Kidney epithelial cell (primary cell): ENCODE data around the gene ENDOV. TPM values are rescaled to one million over a fixed set of nuclear protein-coding genes. Genes with fewer than 3 reads are reported as not detected.

Experiments used
- DNase-seq: peaks from one replicate; pipeline ENCODE4 v3.0.0-alpha.2; 2010; ENCODE audit warnings: low read depth
- H3K27me3 ChIP-seq: 2 replicates; pipeline ENCODE4 v1.6.0; 2011; ENCODE audit warnings: low read length; ENCODE audit not compliant: control insufficient read depth, insufficient read depth
- H3K36me3 ChIP-seq: 2 replicates; pipeline ENCODE4 v1.5.1; 2011; ENCODE audit warnings: low read length; ENCODE audit not compliant: control insufficient read depth, insufficient read depth
- H3K4me3 ChIP-seq: 2 replicates; pipeline ENCODE4 v1.5.1; 2011; ENCODE audit warnings: low read depth, mild to moderate bottlenecking, control low read depth, low read length
- total RNA-seq: library from RNA; depleted of rRNA; stranded (reverse); fragments of >200 nt; gene quantifications from 2 replicates; pipeline ENCODE4 v1.2.3, GENCODE V29; 2015
- TF ChIP-seq, protein P1 (sequence below): IDR thresholded peaks from 2 replicates; pipeline ENCODE4 v1.5.1; 2011; ENCODE audit warnings: mild to moderate bottlenecking, moderate library complexity, low read length, control low read depth, inconsistent platforms; ENCODE audit not compliant: insufficient read depth, poor library complexity, severe bottlenecking

The ENDOV gene
- total RNA-seq, 1 donor from 2014 or later, result 14.6 TPM

DNA sequence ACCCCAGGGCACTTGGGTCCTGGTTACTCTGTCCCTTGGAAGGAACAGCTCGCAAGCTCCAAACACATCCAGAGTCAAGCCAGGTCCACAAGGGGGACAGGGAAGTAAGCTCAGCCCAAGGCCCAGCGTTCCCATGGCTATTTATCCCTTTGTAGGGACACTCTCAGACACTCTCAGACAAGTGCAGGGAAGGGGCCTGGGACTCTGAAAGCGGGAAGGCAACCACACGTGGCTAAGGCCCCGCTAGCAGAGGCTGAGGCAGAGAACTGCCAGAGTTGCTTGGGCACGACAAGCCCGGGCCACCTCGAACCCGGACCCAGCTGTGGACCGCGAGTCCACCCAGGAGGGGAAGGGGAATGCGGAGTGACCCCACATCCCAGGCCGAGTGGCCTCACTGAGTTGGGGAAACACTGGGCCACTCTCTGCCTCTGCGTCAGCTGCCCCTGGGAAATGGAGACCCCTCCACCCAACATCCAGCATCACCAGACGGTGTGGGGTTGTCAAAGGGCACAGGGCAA is 51.3 kb downstream of the ENDOV start:
- TF ChIP-seq, protein P1, sequence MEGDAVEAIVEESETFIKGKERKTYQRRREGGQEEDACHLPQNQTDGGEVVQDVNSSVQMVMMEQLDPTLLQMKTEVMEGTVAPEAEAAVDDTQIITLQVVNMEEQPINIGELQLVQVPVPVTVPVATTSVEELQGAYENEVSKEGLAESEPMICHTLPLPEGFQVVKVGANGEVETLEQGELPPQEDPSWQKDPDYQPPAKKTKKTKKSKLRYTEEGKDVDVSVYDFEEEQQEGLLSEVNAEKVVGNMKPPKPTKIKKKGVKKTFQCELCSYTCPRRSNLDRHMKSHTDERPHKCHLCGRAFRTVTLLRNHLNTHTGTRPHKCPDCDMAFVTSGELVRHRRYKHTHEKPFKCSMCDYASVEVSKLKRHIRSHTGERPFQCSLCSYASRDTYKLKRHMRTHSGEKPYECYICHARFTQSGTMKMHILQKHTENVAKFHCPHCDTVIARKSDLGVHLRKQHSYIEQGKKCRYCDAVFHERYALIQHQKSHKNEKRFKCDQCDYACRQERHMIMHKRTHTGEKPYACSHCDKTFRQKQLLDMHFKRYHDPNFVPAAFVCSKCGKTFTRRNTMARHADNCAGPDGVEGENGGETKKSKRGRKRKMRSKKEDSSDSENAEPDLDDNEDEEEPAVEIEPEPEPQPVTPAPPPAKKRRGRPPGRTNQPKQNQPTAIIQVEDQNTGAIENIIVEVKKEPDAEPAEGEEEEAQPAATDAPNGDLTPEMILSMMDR, result no peak

DNA sequence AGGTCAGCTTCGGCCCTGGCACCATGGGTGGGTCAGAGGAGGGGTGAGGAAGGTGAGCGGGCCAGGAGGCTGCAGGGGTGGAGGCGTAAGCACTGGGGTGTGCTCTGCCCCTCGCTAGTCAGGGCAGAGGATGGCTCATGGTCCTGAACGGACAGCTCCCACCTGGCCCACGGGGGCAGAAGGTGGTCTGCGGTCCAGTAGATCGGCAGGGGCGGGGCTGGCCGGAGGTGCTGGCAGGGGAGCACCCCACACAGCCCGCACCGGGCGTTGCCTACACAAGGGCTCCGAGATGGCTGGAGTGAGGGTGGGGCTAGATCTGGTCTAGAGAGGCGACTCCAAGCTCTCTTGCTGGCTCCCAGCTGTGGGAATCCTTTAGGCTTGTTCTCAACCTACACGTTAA is 53.3 kb downstream of the ENDOV start:
- DNase-seq, result no peak
- TF ChIP-seq, protein P1, result no peak
- peaks cover 80% of the 10 kb centered on the region for H3K27me3 ChIP-seq
- no peaks in the 10 kb centered on the region for H3K36me3 ChIP-seq
- no peak overlapping the region for H3K4me3 ChIP-seq

More for the DNA sequence above, 51.3 kb downstream of the ENDOV start:
- H3K4me3 ChIP-seq, result no peak overlapping the region
- H3K36me3 ChIP-seq, result no peaks in the 10 kb centered on the region
- peaks cover 72% of the 10 kb centered on the region for H3K27me3 ChIP-seq
- no peak for DNase-seq

DNA sequence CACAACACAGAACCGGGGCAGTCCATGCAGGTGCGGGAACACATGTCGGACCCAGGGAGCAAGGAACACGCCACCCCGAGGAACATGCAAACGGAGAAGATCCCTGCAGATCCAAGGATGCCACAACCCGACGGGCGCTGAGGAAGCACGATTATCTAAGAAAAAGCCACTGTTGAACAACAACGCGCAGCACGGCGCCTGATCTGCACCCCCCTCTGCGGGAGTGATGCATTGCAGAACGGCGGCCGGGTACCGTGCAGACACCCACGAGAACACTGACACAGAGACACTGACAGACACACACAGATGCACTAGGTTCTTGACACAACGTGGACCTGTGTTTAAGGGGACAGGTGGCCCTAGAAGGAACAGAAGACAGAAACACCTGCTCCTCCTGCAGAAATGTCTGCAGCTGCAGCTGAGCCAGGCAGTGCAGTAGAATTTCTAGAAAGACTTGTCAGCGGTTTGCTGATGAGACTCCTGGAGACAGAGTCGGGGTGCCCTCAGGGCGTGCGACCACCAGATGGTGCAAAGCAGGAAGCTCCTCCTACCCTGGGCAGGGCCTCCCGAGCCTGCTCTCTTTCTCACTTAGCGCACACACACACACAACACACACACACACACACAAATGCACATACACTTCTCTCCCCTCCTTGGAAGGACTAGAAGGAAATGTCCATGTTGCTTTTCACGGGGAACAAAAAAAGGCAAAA is 54.0 kb downstream of the ENDOV start:
- Histone ChIP-seq H3K27me3 (peaks cover 81% of the 10 kb centered on the region), H3K4me3 (no peak overlapping the region), H3K36me3 (no peaks in the 10 kb centered on the region)
- TF ChIP-seq, protein P1, result no peak
- DNase-seq, result no peak

DNA sequence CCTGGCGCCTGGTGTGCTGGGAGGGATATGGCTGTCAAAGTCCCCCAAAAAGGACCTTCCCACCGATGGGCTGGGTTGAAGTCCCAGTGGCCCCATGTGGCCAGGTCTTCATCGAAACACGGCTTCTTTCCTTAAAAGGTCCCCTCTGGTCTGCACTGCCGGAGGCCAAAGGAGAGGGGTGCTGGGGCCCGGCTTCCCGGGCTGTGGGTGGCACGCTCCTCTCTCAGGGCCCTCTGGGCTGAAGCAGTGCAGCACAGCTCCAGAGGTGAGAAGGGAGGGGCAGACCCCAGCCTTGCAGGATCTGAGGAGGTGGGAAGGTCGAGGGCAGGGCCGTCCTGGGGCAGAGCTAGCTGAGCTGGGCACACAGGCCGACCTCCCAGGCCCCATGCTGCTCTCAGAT is 54.7 kb downstream of the ENDOV start:
- Histone ChIP-seq H3K27me3 (peaks cover 84% of the 10 kb centered on the region), H3K36me3 (no peaks in the 10 kb centered on the region), H3K4me3 (no peak overlapping the region)
- TF ChIP-seq, protein P1, result no peak
- no peak for DNase-seq

DNA sequence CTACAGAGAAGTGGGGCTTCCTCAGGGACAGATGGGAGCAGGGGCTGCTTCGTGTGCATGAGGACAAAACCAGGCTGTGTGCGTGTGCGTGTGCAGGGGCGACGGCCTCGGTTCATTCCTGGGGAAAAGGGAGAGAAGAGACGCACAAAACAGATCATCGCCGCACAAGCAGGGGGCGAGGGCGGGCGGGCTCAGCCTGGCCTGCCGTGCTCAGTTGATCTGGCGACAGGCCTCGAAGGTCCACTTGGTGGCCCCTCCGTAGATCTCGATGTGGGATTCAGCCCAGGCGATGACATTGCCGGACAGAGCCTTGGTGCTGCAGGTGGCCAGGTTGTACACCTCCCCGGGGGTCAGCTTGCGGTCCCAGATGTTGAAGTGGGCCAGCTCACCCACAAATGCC is 55.6 kb downstream of the ENDOV start:
- no peak for DNase-seq
- H3K27me3 ChIP-seq, result peaks cover 85% of the 10 kb centered on the region
- H3K4me3 ChIP-seq, result no peak overlapping the region
- no peaks in the 10 kb centered on the region for H3K36me3 ChIP-seq
- TF ChIP-seq, protein P1, result no peak

DNA sequence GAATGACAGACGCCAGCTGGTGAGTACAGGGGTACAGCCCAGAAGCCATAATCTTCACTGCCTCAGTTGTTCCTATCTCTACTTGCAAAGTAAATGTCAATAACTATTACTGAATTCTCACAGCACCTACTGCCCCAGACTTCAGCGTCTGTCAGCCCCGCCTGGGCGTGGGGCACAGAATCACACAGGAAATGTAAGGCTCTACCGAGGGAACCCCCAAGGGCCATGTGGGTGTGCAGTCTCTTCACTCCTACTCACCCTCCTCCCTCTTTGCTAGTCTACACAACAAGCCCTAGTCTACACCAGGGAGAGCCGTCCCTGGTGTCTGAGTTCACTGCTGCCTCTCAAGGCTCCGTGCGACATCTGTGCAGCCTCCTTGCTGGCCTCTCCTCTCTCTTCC is 57.0 kb downstream of the ENDOV start:
- peaks cover 85% of the 10 kb centered on the region for H3K27me3 ChIP-seq
- no peak for DNase-seq

More for the DNA sequence above, 57.0 kb downstream of the ENDOV start:
- Histone ChIP-seq H3K4me3 (no peak overlapping the region), H3K36me3 (no peaks in the 10 kb centered on the region)
- TF ChIP-seq, protein P1, result no peak
